GM23248 (cell line): ENCODE results near the gene RSRC1. TPM values are rescaled to one million over a fixed set of nuclear protein-coding genes. Genes with fewer than 3 reads are reported as not detected.

Experiments
- DNase-seq: peaks from one replicate; pipeline ENCODE4 v3.0.0-alpha.2; 2015
- H2AFZ ChIP-seq: fragments of 200-600 bp; sonication (generic); 2 replicates; pipeline ENCODE4 v1.6.1; 2016; ENCODE audit warnings: antibody characterized with exemption
- H3F3A ChIP-seq: fragments of 200-600 bp; sonication (generic); 2 replicates; pipeline ENCODE4 v1.6.1; 2016; ENCODE audit warnings: mild to moderate bottlenecking, antibody characterized with exemption, mixed run types; ENCODE audit not compliant: insufficient read depth
- H3K27ac ChIP-seq: fragments of 200-600 bp; sonication (generic); 2 replicates; pipeline ENCODE4 v1.5.1; 2016; ENCODE audit warnings: mild to moderate bottlenecking
- H3K27me3 ChIP-seq: fragments of 200-600 bp; sonication (generic); replicated peaks from 2 replicates; pipeline ENCODE4 v1.6.1; 2016; ENCODE audit warnings: mild to moderate bottlenecking; ENCODE audit not compliant: insufficient read depth
- H3K36me3 ChIP-seq: fragments of 200-600 bp; sonication (generic); 2 replicates; pipeline ENCODE4 v1.6.1; 2016; ENCODE audit warnings: low read depth, mild to moderate bottlenecking
- H3K4me1 ChIP-seq: fragments of 200-600 bp; sonication (generic); 2 replicates; pipeline ENCODE4 v1.6.1; 2016; ENCODE audit warnings: mild to moderate bottlenecking; ENCODE audit not compliant: insufficient read depth
- H3K4me2 ChIP-seq: fragments of 200-600 bp; sonication (generic); one replicate; pipeline ENCODE4 v1.6.1; 2016; ENCODE audit warnings: mild to moderate bottlenecking; ENCODE audit not compliant: unreplicated experiment
- H3K4me3 ChIP-seq: fragments of 200-600 bp; sonication (generic); 2 replicates; pipeline ENCODE4 v1.5.1; 2016; ENCODE audit warnings: mild to moderate bottlenecking
- H3K79me2 ChIP-seq: fragments of 200-600 bp; sonication (generic); 2 replicates; pipeline ENCODE4 v1.6.1; 2016; ENCODE audit warnings: mild to moderate bottlenecking; ENCODE audit not compliant: insufficient read depth
- H3K9ac ChIP-seq: fragments of 200-600 bp; sonication (generic); 2 replicates; pipeline ENCODE4 v1.6.1; 2016; ENCODE audit warnings: mild to moderate bottlenecking
- H3K9me2 ChIP-seq: fragments of 200-600 bp; sonication (generic); 2 replicates; pipeline ENCODE4 v1.6.1; 2016; ENCODE audit warnings: mixed run types, mild to moderate bottlenecking, moderate library complexity; ENCODE audit not compliant: insufficient read depth
- H3K9me3 ChIP-seq: fragments of 200-600 bp; sonication (generic); one replicate; pipeline ENCODE4 v1.6.1; 2017; ENCODE audit warnings: low read depth
- H4K20me1 ChIP-seq: fragments of 200-600 bp; sonication (generic); 2 replicates; pipeline ENCODE4 v1.6.0; 2016; ENCODE audit not compliant: insufficient read depth
- EZH2 ChIP-seq: fragments of 200-600 bp; sonication (generic); IDR thresholded peaks from 2 replicates; pipeline ENCODE4 v1.6.1; 2018; ENCODE audit warnings: antibody characterized with exemption, mild to moderate bottlenecking; ENCODE audit not compliant: insufficient read depth, poor library complexity, severe bottlenecking
- EZH2phosphoT487 ChIP-seq: fragments of 200-600 bp; sonication (generic); IDR thresholded peaks from 2 replicates; pipeline ENCODE4 v1.6.1; 2018; ENCODE audit warnings: antibody characterized with exemption, moderate library complexity, mild to moderate bottlenecking, low read depth; ENCODE audit not compliant: insufficient read depth
- WGBS, 2 experiments: methylation state at CpG; one replicate each; pipeline ENCODE4 v1.1.6; 2015 to 2017; ENCODE audit warnings: low lambda C conversion rate in 2 of 2, low coverage in 1 of 2; ENCODE audit errors: missing lambda C conversion rate in 2 of 2; 5-methylcytosine and 5-hydroxymethylcytosine counted together
- in situ Hi-C: fragments of 300-500 bp; cut with MboI; formaldehyde crosslinking; loops from 2 replicates; pipeline ENCODE4 v1.15.0; 2020
- polyA plus RNA-seq: library from polyadenylated mRNA; unstranded; fragments of >200 nt; fragmentation: Nextera tagmentation; extraction: Ambion mirVana; gene quantifications from 2 replicates; pipeline ENCODE4 v1.2.1, GENCODE V29; 2016
- total RNA-seq: library from RNA; depleted of rRNA; stranded (reverse); fragments of >200 nt; shearing (Covaris generic); gene quantifications from 2 replicates; pipeline ENCODE4 v1.2.3, GENCODE V29; 2014

RSRC1 gene
- total and polyA plus RNA-seq, 2 experiments from 2014 or later, result 28.5 to 34.6 TPM

DNA sequence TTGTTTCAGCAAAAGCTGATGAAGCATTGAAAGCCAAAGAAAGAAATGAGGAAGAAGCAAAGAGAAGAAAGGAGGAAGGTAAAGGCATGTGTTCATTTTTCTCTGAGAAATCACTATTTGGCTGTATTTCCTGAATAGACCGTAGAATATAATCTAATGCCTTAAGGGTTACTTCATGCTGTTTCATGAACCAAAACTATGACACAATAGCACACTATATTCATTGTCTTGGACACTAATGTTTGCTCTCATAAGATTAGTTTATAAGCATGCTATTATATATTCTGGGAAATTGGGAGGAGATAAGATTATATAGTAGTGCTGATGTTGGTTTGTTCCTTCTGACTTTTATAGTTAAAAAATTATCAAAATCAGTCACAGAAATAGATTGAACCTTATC, 351.0 kb downstream of the RSRC1 start:
- Histone ChIP-seq H3K79me2 (no peaks in the 10 kb centered on the region), H3F3A (no peaks in the 10 kb centered on the region), H3K36me3 (no peaks in the 10 kb centered on the region), H3K27me3 (no peaks in the 10 kb centered on the region), H3K9me3 (no peaks in the 10 kb centered on the region), H3K9me2 (no peaks in the 10 kb centered on the region), H4K20me1 (no peaks in the 10 kb centered on the region), H3K4me3 (no peak overlapping the region), H2AFZ (no peak overlapping the region), H3K9ac (no peak overlapping the region), H3K4me1 (no peaks in the 10 kb centered on the region), H3K4me2 (no peak overlapping the region), H3K27ac (no peak overlapping the region)
- 92 to 100% methylated on average over 1 of the region's 1 CpG for WGBS, 2 experiments
- TF ChIP-seq EZH2 (no peak), EZH2phosphoT487 (no peak)
- in situ Hi-C loops, result no loop called here
- peak; percentile 18 for DNase-seq

DNA sequence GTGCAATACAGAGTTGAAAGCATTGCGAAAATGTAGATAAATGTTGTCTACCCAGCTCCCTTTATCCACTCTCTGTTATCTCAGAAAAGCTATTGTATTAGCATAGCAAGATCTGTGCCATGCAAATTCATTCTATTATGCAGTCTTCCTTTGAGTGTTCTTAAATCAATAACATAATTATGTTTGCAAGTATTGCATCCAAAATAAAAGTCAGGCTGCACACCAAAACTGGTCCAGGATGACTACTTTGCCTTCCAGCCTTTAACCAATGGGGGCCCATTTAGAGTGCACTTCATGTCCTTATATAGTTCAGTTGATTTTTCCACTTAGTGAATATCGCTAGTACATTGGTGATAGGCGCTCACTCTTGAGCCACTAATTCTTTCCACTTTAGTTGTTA, 353.7 kb downstream of the RSRC1 start:
- Histone ChIP-seq H3K4me3 (no peak overlapping the region), H3K36me3 (no peaks in the 10 kb centered on the region), H3F3A (no peaks in the 10 kb centered on the region), H3K9me3 (no peaks in the 10 kb centered on the region), H2AFZ (no peak overlapping the region), H3K4me2 (no peak overlapping the region), H3K9ac (no peak overlapping the region), H3K79me2 (no peaks in the 10 kb centered on the region), H3K27me3 (no peaks in the 10 kb centered on the region), H3K4me1 (no peaks in the 10 kb centered on the region), H3K27ac (no peak overlapping the region), H3K9me2 (no peaks in the 10 kb centered on the region), H4K20me1 (no peaks in the 10 kb centered on the region)
- DNase-seq, result no peak
- TF ChIP-seq EZH2phosphoT487, result no peak
- TF ChIP-seq EZH2, result no peak
- WGBS, 2 experiments, result 99% methylated on average over 3 of the region's 3 CpGs
- in situ Hi-C loops, result no loop called here

DNA sequence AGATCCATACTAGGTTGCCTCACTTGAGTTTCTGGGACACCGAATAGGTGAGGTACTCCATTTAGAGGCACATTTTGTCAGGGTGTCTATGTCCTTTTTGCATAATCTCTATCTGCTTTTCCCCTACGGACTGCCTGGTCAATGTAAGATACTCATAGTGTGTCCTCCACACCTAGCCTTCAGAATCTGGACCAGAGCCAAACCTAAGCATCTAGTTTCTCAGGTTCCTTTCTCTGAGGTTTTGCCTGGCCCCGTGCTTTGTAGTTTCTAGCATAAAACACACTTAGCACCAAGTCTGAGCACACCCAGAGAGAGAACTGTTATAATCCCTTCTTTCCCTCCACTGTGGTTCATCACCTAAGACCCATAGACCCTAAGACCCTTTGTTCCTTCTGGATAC, 355.2 kb downstream of the RSRC1 start:
- Histone ChIP-seq H3K4me2 (no peak overlapping the region), H3K4me3 (no peak overlapping the region), H3K27ac (no peak overlapping the region), H4K20me1 (no peaks in the 10 kb centered on the region), H3K4me1 (no peaks in the 10 kb centered on the region), H3K9me3 (no peaks in the 10 kb centered on the region), H3K27me3 (no peaks in the 10 kb centered on the region), H2AFZ (no peak overlapping the region), H3K36me3 (no peaks in the 10 kb centered on the region), H3K9ac (no peak overlapping the region), H3K79me2 (no peaks in the 10 kb centered on the region), H3K9me2 (no peaks in the 10 kb centered on the region), H3F3A (no peaks in the 10 kb centered on the region)
- in situ Hi-C loops, result no loop called here
- TF ChIP-seq EZH2phosphoT487 (no peak), EZH2 (no peak)
- WGBS, 2 experiments, result 78 to 81% methylated on average over 3 of the region's 3 CpGs
- DNase-seq, result no peak

DNA sequence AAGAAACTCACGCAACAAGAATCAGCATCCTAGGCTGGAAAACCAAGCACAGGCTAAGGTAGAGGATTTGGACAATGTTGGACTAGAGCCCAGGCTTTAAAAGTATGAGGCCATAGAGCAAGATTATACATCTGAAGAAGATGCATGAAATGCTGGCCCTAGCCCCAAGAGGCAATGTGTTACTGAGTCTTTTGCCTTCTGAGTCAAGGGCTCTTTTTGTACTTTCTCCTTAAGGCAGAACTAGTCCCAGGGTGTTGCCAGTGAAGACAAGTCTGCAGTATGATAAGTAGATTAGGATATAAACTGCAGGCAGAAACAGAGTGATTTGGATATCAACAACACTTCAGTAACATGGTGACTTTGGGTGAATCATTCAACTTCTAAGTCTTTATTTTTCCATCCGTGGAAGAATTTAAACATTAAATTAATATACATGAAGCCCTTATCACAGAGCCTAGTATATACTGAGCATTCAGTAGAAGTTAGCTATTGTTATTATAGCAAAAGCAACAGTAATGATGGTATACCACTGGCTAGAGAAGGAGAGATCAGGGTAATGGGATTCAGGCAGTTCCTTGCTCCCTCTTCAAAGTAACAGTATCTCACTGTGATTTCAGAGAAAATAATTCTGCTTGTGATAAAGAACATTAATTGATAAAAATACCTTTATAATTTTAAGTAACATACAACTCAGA, 361.2 kb downstream of the RSRC1 start:
- Histone ChIP-seq H3K36me3 (no peaks in the 10 kb centered on the region), H3K9me2 (no peaks in the 10 kb centered on the region), H3K4me2 (peak overlapping the region; percentile 41), H4K20me1 (no peaks in the 10 kb centered on the region), H3K9me3 (no peaks in the 10 kb centered on the region), H3F3A (peaks cover 22% of the 10 kb centered on the region), H3K4me1 (peaks cover 22% of the 10 kb centered on the region), H2AFZ (no peak overlapping the region), H3K9ac (0 out of 2 replicates have a peak overlapping the region, but pooled peaks have one; percentile 9), H3K27me3 (no peaks in the 10 kb centered on the region), H3K79me2 (no peaks in the 10 kb centered on the region), H3K4me3 (no peak overlapping the region), H3K27ac (peak overlapping the region; percentile 60)
- peak; percentile 65 for DNase-seq
- TF ChIP-seq EZH2 (no peak), EZH2phosphoT487 (no peak)
- in situ Hi-C loops, result no loop called here
- 78 to 82% methylated on average over 2 of the region's 2 CpGs for WGBS, 2 experiments
